SK-N-SH treated with all-trans-retinoic acid at 6 μM for 48 hours (cell line): ENCODE results near the gene KCNQ5.

Experiments
- ATAC-seq: fragments of 200-7000 bp; cut with Tn5 transposase; 3 replicates; pipeline ENCODE4 v1.9.1; 2020; ENCODE audit warnings: mild to moderate bottlenecking, moderate library complexity
- ARNTL ChIP-seq: fragments of 450-650 bp; formaldehyde crosslinking; IDR thresholded peaks from 2 replicates; pipeline ENCODE4 v1.5.0; 2020; ENCODE audit warnings: low read depth, mild to moderate bottlenecking, moderate library complexity, borderline replicate concordance
- BACH2 ChIP-seq: fragments of 250-450 bp; sonication (Bioruptor Pico); IDR thresholded peaks from 2 replicates; pipeline ENCODE4 v1.9.0; 2021; ENCODE audit warnings: mild to moderate bottlenecking, borderline replicate concordance
- CSDC2 ChIP-seq: fragments of 250-450 bp; sonication (Bioruptor Pico); IDR thresholded peaks from 2 replicates; pipeline ENCODE4 v1.5.0; 2020; ENCODE audit warnings: mild to moderate bottlenecking, moderate library complexity
- CSRNP3 ChIP-seq: fragments of 250-450 bp; sonication (Bioruptor Pico); IDR thresholded peaks from 2 replicates; pipeline ENCODE4 v1.5.1; 2021; ENCODE audit warnings: mild to moderate bottlenecking, moderate library complexity
- ESRRG ChIP-seq: fragments of 250-450 bp; sonication (Bioruptor Pico); IDR thresholded peaks from 2 replicates; pipeline ENCODE4 v1.6.1; 2021; ENCODE audit warnings: mild to moderate bottlenecking
- GLIS3 ChIP-seq: fragments of 250-450 bp; sonication (Bioruptor Pico); IDR thresholded peaks from 2 replicates; pipeline ENCODE4 v1.5.0; 2020; ENCODE audit warnings: mild to moderate bottlenecking, moderate library complexity
- PPARA ChIP-seq: fragments of 250-450 bp; sonication (Bioruptor Pico); IDR thresholded peaks from 2 replicates; pipeline ENCODE4 v1.5.0; 2020; ENCODE audit warnings: mild to moderate bottlenecking, borderline replicate concordance
- RARB ChIP-seq: fragments of 250-450 bp; sonication (Bioruptor Pico); IDR thresholded peaks from 2 replicates; pipeline ENCODE4 v1.8.0; 2021; ENCODE audit warnings: mild to moderate bottlenecking, moderate library complexity
- SNAI2 ChIP-seq: fragments of 250-450 bp; sonication (Bioruptor Pico); IDR thresholded peaks from 2 replicates; pipeline ENCODE4 v1.5.0; 2020; ENCODE audit warnings: mild to moderate bottlenecking, moderate library complexity
- TCF4 ChIP-seq: fragments of 250-450 bp; sonication (Bioruptor Pico); IDR thresholded peaks from 2 replicates; pipeline ENCODE4 v1.8.0; 2021; ENCODE audit warnings: mild to moderate bottlenecking, moderate library complexity, borderline replicate concordance
- TOX ChIP-seq: fragments of 250-450 bp; sonication (Bioruptor Pico); IDR thresholded peaks from 2 replicates; pipeline ENCODE4 v1.8.0; 2021; ENCODE audit warnings: mild to moderate bottlenecking, moderate library complexity, borderline replicate concordance
- ZC3H10 ChIP-seq: fragments of 250-450 bp; sonication (Bioruptor Pico); IDR thresholded peaks from 2 replicates; pipeline ENCODE4 v1.5.1; 2021; ENCODE audit warnings: mild to moderate bottlenecking, moderate library complexity
- ZFP3 ChIP-seq: fragments of 250-450 bp; sonication (Bioruptor Pico); IDR thresholded peaks from 2 replicates; pipeline ENCODE4 v1.5.0; 2020; ENCODE audit warnings: mild to moderate bottlenecking, moderate library complexity
- ZFP30 ChIP-seq: fragments of 450-650 bp; formaldehyde crosslinking; IDR thresholded peaks from 2 replicates; pipeline ENCODE4 v1.5.0; 2022; ENCODE audit warnings: mild to moderate bottlenecking, moderate library complexity
- ZNF565 ChIP-seq: fragments of 450-650 bp; formaldehyde crosslinking; conservative IDR thresholded peaks from 2 replicates; pipeline ENCODE4 v1.5.0; 2020; ENCODE audit warnings: low read depth, mild to moderate bottlenecking, moderate library complexity
- ZNF70 ChIP-seq: fragments of 450-650 bp; formaldehyde crosslinking; IDR thresholded peaks from 2 replicates; pipeline ENCODE4 v1.5.0; 2020; ENCODE audit warnings: mild to moderate bottlenecking, moderate library complexity
- TF ChIP-seq, protein P1 (sequence below): fragments of 250-450 bp; sonication (Bioruptor Pico); IDR thresholded peaks from 2 replicates; pipeline ENCODE4 v1.8.0; 2020; ENCODE audit warnings: mild to moderate bottlenecking, moderate library complexity, borderline replicate concordance
- TF ChIP-seq, protein P2 (sequence below): fragments of 250-450 bp; sonication (Bioruptor Pico); IDR thresholded peaks from 2 replicates; pipeline ENCODE4 v1.8.0; 2021; ENCODE audit warnings: low read depth, mild to moderate bottlenecking, moderate library complexity, borderline replicate concordance

KCNQ5 gene

DNA sequence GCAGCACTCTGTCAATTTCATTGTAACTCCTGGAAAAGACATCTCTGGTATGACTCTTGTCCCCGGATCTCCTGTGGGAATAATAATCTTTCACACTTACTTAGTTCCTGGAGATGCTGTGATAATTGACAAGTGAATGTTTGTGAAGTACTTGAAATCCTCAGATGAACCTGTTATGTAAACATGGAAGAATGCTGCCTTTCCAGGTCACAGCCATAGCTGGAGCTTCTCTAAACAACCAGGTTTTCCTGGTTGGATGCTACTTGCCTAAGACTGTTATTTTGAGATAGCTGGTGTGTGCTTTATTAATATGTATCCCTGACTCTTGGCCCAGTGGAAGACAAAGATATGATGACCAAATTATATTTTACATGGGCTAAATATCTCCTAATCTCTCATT is 228.6 kb downstream of the KCNQ5 start (continued):
- TF ChIP-seq, protein P1, sequence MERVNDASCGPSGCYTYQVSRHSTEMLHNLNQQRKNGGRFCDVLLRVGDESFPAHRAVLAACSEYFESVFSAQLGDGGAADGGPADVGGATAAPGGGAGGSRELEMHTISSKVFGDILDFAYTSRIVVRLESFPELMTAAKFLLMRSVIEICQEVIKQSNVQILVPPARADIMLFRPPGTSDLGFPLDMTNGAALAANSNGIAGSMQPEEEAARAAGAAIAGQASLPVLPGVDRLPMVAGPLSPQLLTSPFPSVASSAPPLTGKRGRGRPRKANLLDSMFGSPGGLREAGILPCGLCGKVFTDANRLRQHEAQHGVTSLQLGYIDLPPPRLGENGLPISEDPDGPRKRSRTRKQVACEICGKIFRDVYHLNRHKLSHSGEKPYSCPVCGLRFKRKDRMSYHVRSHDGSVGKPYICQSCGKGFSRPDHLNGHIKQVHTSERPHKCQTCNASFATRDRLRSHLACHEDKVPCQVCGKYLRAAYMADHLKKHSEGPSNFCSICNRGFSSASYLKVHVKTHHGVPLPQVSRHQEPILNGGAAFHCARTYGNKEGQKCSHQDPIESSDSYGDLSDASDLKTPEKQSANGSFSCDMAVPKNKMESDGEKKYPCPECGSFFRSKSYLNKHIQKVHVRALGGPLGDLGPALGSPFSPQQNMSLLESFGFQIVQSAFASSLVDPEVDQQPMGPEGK (CRISPR knock-in tag): no peak
- TF ChIP-seq, all 23 proteins: peak for 0

DNA sequence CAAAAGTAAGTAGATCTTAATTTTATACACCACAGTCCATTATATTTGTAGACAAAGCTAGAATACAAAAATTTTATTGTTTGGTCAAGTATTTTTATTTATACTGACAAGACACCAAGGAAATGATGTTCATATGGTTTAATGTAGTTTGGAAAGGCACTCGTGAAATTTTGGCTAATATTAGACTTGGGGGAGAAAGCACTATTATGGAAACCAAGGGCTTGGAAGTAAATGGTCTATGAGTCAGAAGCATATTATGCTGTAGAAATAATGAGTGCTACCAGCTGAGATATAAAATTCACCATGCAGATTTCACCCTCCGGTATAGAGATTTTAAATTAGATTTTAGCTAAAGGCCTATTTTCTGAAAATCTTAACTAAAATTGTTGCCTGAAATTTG is 233.6 kb downstream of the KCNQ5 start:
- peak; percentile 42; the same call in 2 of the 3 replicates for ATAC-seq
- no peak for TF ChIP-seq ZNF70 (CRISPR knock-in tag)
- no peak for TF ChIP-seq ESRRG (CRISPR knock-in tag)
- no peak for TF ChIP-seq SNAI2
- no peak for TF ChIP-seq TCF4 (CRISPR knock-in tag)
- TF ChIP-seq TOX (CRISPR knock-in tag): no peak
- TF ChIP-seq BACH2 (CRISPR knock-in tag): no peak

DNA sequence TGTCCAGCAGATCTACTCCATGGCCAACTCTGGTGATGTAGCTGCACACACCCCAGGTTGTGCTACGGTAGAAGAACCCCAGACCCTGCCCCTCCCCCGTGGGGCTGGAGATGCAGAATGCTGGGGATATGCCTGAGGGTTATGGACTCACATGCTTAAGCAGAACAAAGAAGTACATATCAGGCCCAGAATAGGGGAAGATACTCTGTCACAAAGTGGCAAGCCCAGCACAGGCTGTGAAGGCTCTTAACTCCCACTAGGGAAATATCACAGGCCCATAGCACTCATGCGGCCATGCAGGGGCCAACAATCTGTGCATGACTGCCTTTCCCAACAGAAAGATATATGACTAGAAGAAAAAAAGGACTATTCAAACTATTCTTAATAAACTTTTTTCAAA is 234.9 kb downstream of the KCNQ5 start:
- TF ChIP-seq, protein P2, sequence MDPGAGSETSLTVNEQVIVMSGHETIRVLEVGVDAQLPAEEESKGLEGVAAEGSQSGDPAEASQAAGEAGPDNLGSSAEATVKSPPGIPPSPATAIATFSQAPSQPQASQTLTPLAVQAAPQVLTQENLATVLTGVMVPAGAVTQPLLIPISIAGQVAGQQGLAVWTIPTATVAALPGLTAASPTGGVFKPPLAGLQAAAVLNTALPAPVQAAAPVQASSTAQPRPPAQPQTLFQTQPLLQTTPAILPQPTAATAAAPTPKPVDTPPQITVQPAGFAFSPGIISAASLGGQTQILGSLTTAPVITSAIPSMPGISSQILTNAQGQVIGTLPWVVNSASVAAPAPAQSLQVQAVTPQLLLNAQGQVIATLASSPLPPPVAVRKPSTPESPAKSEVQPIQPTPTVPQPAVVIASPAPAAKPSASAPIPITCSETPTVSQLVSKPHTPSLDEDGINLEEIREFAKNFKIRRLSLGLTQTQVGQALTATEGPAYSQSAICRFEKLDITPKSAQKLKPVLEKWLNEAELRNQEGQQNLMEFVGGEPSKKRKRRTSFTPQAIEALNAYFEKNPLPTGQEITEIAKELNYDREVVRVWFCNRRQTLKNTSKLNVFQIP (CRISPR knock-in tag): no peak
- TF ChIP-seq RARB (no peak), ZFP3 (CRISPR knock-in tag) (no peak), CSRNP3 (CRISPR knock-in tag) (no peak)
- TF ChIP-seq, protein P1 (CRISPR knock-in tag): no peak
- TF ChIP-seq, all 23 proteins: peak for 0
- ATAC-seq: no peak

GRCh38 chr6:72857791-72858585 is 236.1 kb downstream of the KCNQ5 start:
- TF ChIP-seq CSDC2 (CRISPR knock-in tag) (no peak), RARB (no peak), TOX (CRISPR knock-in tag) (no peak), GLIS3 (CRISPR knock-in tag) (no peak), ZNF70 (CRISPR knock-in tag) (no peak), ESRRG (CRISPR knock-in tag) (no peak), ZC3H10 (CRISPR knock-in tag) (no peak), PPARA (CRISPR knock-in tag) (no peak), CSRNP3 (CRISPR knock-in tag) (no peak), ZFP30 (CRISPR knock-in tag) (no peak), ARNTL (CRISPR knock-in tag) (no peak), ZNF565 (CRISPR knock-in tag) (no peak)
- TF ChIP-seq, protein P1 (CRISPR knock-in tag): no peak
- ATAC-seq: no peak
